Testis (tissue), 3 donors: ENCODE results near the gene IFNE. TPM values are rescaled to one million over a fixed set of nuclear protein-coding genes. Genes with fewer than 3 reads are reported as not detected.

Source experiments
- DNase-seq: peaks from one replicate; pipeline ENCODE4 v3.0.0-alpha.2; 2019
- H3K27ac ChIP-seq, 2 donors: fragments of 200-600 bp; sonication (generic); one replicate each; pipeline ENCODE4 v1.5.1; 2019
- H3K27me3 ChIP-seq: fragments of 200-600 bp; sonication (generic); one replicate; pipeline ENCODE4 v1.5.1; 2019
- H3K36me3 ChIP-seq: fragments of 200-600 bp; sonication (generic); one replicate; pipeline ENCODE4 v1.5.1; 2017; ENCODE audit warnings: low read depth; ENCODE audit errors: missing control alignments
- H3K4me1 ChIP-seq: fragments of 200-600 bp; sonication (generic); one replicate; pipeline ENCODE4 v1.5.1; 2019
- H3K4me3 ChIP-seq, 2 donors: fragments of 200-600 bp; sonication (generic); one replicate each; pipeline ENCODE4 v1.5.1; 2017 to 2019
- H3K9me3 ChIP-seq: fragments of 200-600 bp; sonication (generic); one replicate; pipeline ENCODE4 v1.5.1; 2017
- CTCF ChIP-seq, 3 experiments: fragments of 450-650 bp in 2 of 3; fragments of 200-600 bp in 1 of 3; sonication (generic) in 1 of 3; IDR thresholded peaks; one replicate each; pipeline ENCODE4 v1.5.1; 2016 to 2019; ENCODE audit warnings: antibody characterized with exemption in 3 of 3, mild to moderate bottlenecking in 2 of 3, moderate library complexity in 1 of 3
- POLR2A ChIP-seq: fragments of 450-650 bp; IDR thresholded peaks from one replicate; pipeline ENCODE4 v1.6.1; 2017; ENCODE audit warnings: antibody characterized with exemption, mild to moderate bottlenecking, moderate library complexity
- WGBS, 2 donors: methylation state at CpG; one replicate each; pipeline ENCODE4 v1.1.5; 2018; 5-methylcytosine and 5-hydroxymethylcytosine counted together
- intact Hi-C: fragments of 100-400 bp; cut with DNase I; formaldehyde crosslinking; loops from one replicate; pipeline ENCODE4 v1.15.1; 2023; ENCODE audit warnings: low total_unique reads
- polyA plus RNA-seq: library from polyadenylated mRNA; stranded (reverse); fragments of 350-450 nt; fragmentation: Illumina TruSeq; extraction: RNeasy Lipid Tissue Mini Kit (QIAGEN cat#74804); gene quantifications from one replicate; pipeline ENCODE4 v1.2.3, GENCODE V29; 2014; ENCODE audit warnings: low read depth, low replicate concordance; ENCODE audit not compliant: insufficient read depth
- total RNA-seq, 2 donors: library from RNA; depleted of rRNA; stranded (reverse); fragments of >200 nt; gene quantifications; one replicate each; pipeline ENCODE4 v1.2.3, GENCODE V29; 2016

Gene IFNE
- total and polyA plus RNA-seq, 3 donors from 2014 or later = 0.47 TPM; not detected in 2

GRCh38 chr9:21465138-21465537, 17.0 kb downstream of the IFNE start:
- Histone ChIP-seq H3K27ac (no peak overlapping the region), H3K9me3 (no peaks in the 10 kb centered on the region), H3K27me3 (no peaks in the 10 kb centered on the region), H3K36me3 (no peaks in the 10 kb centered on the region), H3K4me3 (no peak overlapping the region), H3K4me1 (no peaks in the 10 kb centered on the region)
- WGBS, 2 donors = 82 to 92% methylated on average over 5 of the region's 5 CpGs
- TF ChIP-seq CTCF (IDR thresholded peaks at IDR 0.05) (no peak), POLR2A (no peak)
- DNase-seq = no peak
- intact Hi-C loops = no loop called here

- H3K4me3 ChIP-seq = no peak overlapping the region
- H3K4me1 ChIP-seq = no peaks in the 10 kb centered on the region
- intact Hi-C loops = no loop called here
- H3K36me3 ChIP-seq = no peaks in the 10 kb centered on the region
- no peaks in the 10 kb centered on the region for H3K27me3 ChIP-seq
- WGBS, 2 donors = 86 to 89% methylated on average over 1 of the region's 1 CpG
- DNase-seq = no peak
- H3K27ac ChIP-seq = no peak overlapping the region
- no peak for TF ChIP-seq CTCF (IDR thresholded peaks at IDR 0.05)
- TF ChIP-seq POLR2A = no peak
- H3K9me3 ChIP-seq = no peaks in the 10 kb centered on the region
Measured at GRCh38 chr9:21461377-21461776, 20.7 kb downstream of the IFNE start.

- Histone ChIP-seq H3K27me3 (no peaks in the 10 kb centered on the region), H3K4me3 (no peak overlapping the region), H3K27ac (no peak overlapping the region), H3K9me3 (no peaks in the 10 kb centered on the region), H3K36me3 (no peaks in the 10 kb centered on the region), H3K4me1 (peaks cover 2% of the 10 kb centered on the region)
- intact Hi-C loops = no loop called here
- peak; percentile 49 for DNase-seq
- TF ChIP-seq CTCF (IDR thresholded peaks at IDR 0.05) (peak; percentile 33 to 57 (median 50)), POLR2A (no peak)
Measured at GRCh38 chr9:21455320-21455719, 26.8 kb downstream of the IFNE start.

- no peak for DNase-seq
- Histone ChIP-seq H3K27me3 (no peaks in the 10 kb centered on the region), H3K9me3 (no peaks in the 10 kb centered on the region), H3K36me3 (no peaks in the 10 kb centered on the region), H3K4me1 (peaks cover 2% of the 10 kb centered on the region), H3K4me3 (no peak overlapping the region), H3K27ac (no peak overlapping the region)
- intact Hi-C loops = no loop called here
- WGBS, 2 donors = 42 to 54% methylated on average over 2 of the region's 2 CpGs
- TF ChIP-seq POLR2A = no peak
Measured at GRCh38 chr9:21454149-21454548, 28.0 kb downstream of the IFNE start.

- DNase-seq = no peak
- no peaks in the 10 kb centered on the region for H3K9me3 ChIP-seq
- no peak overlapping the region for H3K27ac ChIP-seq
- TF ChIP-seq CTCF (IDR thresholded peaks at IDR 0.05) (no peak), POLR2A (no peak)
- H3K4me1 ChIP-seq = peaks cover 2% of the 10 kb centered on the region
- intact Hi-C loops = no loop called here
- H3K36me3 ChIP-seq = no peaks in the 10 kb centered on the region
- H3K27me3 ChIP-seq = no peaks in the 10 kb centered on the region
- 91 to 95% methylated on average over 4 of the region's 4 CpGs for WGBS, 2 donors
- no peak overlapping the region for H3K4me3 ChIP-seq
Measured at GRCh38 chr9:21452681-21453080, 29.4 kb downstream of the IFNE start.
